MCF 10A (cell line): ENCODE measurements around the gene CCDC9B. TPM values are rescaled to one million over a fixed set of nuclear protein-coding genes. Genes with fewer than 3 reads are reported as not detected.

ENCODE experiments used
- BruUV-seq: library from RNA; stranded (reverse); fragments of 400-500 nt; replicated peaks from 2 replicates; lab custom pipeline; 2021; lab: Mats Ljungman, UMichigan
- CTCF ChIA-PET: fragments of 300-600 bp; sonication (Branson Sonifier 250); formaldehyde crosslinking; extraction: SDS; loops from one replicate; lab custom pipeline; 2021; ENCODE audit warnings: antibody characterized with exemption, inconsistent platforms; lab: Yijun Ruan, JAX
- POLR2A ChIA-PET: fragments of 300-600, 350-650 bp; sonication (Branson Sonifier 250); formaldehyde crosslinking; extraction: SDS; loops from one replicate; lab custom pipeline; 2020; ENCODE audit warnings: antibody characterized with exemption, inconsistent platforms; lab: Yijun Ruan, JAX
- DNase-seq: peaks from one replicate; pipeline ENCODE4 v3.0.0-alpha.2; 2018; ENCODE audit not compliant: unreplicated experiment
- H3K27ac Mint-ChIP-seq: one replicate; pipeline ENCODE4 v1.8.0; 2022; ENCODE audit warnings: mild to moderate bottlenecking, low read depth, mixed read lengths; ENCODE audit not compliant: unreplicated experiment
- H3K27me3 Mint-ChIP-seq: one replicate; pipeline ENCODE4 v1.8.0; 2022; ENCODE audit warnings: mixed read lengths; ENCODE audit not compliant: insufficient read depth, unreplicated experiment
- H3K36me3 Mint-ChIP-seq: one replicate; pipeline ENCODE4 v1.8.0; 2022; ENCODE audit warnings: mild to moderate bottlenecking, moderate library complexity, mixed read lengths; ENCODE audit not compliant: insufficient read depth, unreplicated experiment
- H3K4me1 Mint-ChIP-seq: one replicate; pipeline ENCODE4 v1.8.0; 2022; ENCODE audit warnings: mixed read lengths; ENCODE audit not compliant: insufficient read depth, unreplicated experiment
- H3K4me3 Mint-ChIP-seq: one replicate; pipeline ENCODE4 v1.8.0; 2022; ENCODE audit warnings: mild to moderate bottlenecking, moderate library complexity, mixed read lengths; ENCODE audit not compliant: unreplicated experiment
- H3K9me3 Mint-ChIP-seq: one replicate; pipeline ENCODE4 v1.8.0; 2022; ENCODE audit warnings: mixed read lengths; ENCODE audit not compliant: unreplicated experiment
- intact Hi-C: fragments of 100-400 bp; cut with micrococcal nuclease; formaldehyde crosslinking; loops from 2 replicates; pipeline ENCODE4 v1.14.1; 2022
- total RNA-seq: library from RNA; stranded (reverse); gene quantifications from 2 replicates; pipeline ENCODE4 v1.2.3, GENCODE V29; 2022
- TF ChIP-seq, protein P1 (sequence below): fragments of 200-600 bp; IDR thresholded peaks from one replicate; pipeline ENCODE4 v1.8.0; 2022; ENCODE audit warnings: antibody characterized with exemption, mild to moderate bottlenecking; ENCODE audit not compliant: unreplicated experiment

Gene CCDC9B
- total RNA-seq, 1 experiment from 2014 or later, result 36.0 TPM

- ChIA-PET POLR2A (interaction anchor here (0.6 kb wide), 1 partner anchor 286 kb away, joined by 3 read pairs; no protein-coding TSS in a partner anchor), CTCF (interaction anchor here (0.7 to 7.6 kb wide), 8 partner anchors 18 to 129 kb away, joined by 3 to 112 read pairs (median 6); partner anchors contain the start of gene INAFM2)
- no peaks in the 10 kb centered on the region for H3K36me3 Mint-ChIP-seq
- no peak overlapping the region for H3K27ac Mint-ChIP-seq
- TF ChIP-seq, protein P1, sequence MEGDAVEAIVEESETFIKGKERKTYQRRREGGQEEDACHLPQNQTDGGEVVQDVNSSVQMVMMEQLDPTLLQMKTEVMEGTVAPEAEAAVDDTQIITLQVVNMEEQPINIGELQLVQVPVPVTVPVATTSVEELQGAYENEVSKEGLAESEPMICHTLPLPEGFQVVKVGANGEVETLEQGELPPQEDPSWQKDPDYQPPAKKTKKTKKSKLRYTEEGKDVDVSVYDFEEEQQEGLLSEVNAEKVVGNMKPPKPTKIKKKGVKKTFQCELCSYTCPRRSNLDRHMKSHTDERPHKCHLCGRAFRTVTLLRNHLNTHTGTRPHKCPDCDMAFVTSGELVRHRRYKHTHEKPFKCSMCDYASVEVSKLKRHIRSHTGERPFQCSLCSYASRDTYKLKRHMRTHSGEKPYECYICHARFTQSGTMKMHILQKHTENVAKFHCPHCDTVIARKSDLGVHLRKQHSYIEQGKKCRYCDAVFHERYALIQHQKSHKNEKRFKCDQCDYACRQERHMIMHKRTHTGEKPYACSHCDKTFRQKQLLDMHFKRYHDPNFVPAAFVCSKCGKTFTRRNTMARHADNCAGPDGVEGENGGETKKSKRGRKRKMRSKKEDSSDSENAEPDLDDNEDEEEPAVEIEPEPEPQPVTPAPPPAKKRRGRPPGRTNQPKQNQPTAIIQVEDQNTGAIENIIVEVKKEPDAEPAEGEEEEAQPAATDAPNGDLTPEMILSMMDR, result no peak
- intact Hi-C loops, result no loop called here
- no peaks in the 10 kb centered on the region for H3K9me3 Mint-ChIP-seq
- no TSS peak for BruUV-seq
- H3K27me3 Mint-ChIP-seq, result no peaks in the 10 kb centered on the region
- peaks cover 30% of the 10 kb centered on the region for H3K4me1 Mint-ChIP-seq
- DNase-seq, result no peak
- H3K4me3 Mint-ChIP-seq, result no peak overlapping the region
Observed at GRCh38 chr15:40346579-40347558, 6.1 kb upstream of the CCDC9B start.

DNA sequence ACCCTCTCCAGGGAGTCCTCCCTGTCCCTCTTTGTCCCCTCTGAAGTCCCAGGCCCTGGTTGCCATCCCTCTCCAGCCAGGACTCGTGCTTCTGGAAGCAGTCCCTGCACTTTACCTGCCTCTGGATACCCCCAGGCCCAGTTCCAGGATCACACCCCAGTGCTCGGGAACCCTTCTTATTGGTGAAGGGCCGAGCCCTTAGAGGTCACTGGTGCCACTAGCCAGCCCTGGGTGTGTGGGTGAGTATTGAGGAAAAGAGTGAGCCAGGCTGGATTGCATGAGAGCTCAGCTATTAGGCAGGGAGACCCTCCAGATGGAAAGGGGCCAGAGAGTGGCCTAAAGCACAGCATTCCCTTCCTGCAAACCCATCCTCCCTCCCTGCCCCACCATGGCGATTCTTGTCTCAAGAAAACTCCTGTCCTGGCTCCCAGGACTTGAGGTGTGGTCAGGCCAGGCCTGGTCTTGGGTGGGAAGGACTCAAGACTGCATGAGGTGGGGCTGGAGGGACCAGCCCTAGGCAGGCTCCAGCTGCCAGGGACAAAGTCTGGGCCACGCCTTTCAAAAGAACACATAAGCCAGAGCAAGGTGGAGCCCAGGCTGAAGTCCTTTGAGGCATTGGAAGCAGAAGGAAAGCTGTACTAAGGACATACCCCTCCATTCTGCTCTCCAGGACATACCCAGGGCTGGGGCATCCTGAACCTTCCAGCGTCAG, 5.3 kb upstream of the CCDC9B start:
- H3K27ac Mint-ChIP-seq, result no peak overlapping the region
- intact Hi-C loops, result no loop called here
- H3K36me3 Mint-ChIP-seq, result no peaks in the 10 kb centered on the region
- no peak overlapping the region for H3K4me3 Mint-ChIP-seq
- DNase-seq, result no peak
- ChIA-PET POLR2A (interaction anchor here (0.6 kb wide), 1 partner anchor 287 kb away, joined by 3 read pairs; no protein-coding TSS in a partner anchor), CTCF (interaction anchor here (0.7 to 7.6 kb wide), 7 partner anchors 18 to 76 kb away, joined by 3 to 112 read pairs (median 6); partner anchors contain the start of gene INAFM2)
- no TSS peak for BruUV-seq
- no peaks in the 10 kb centered on the region for H3K9me3 Mint-ChIP-seq
- no peaks in the 10 kb centered on the region for H3K27me3 Mint-ChIP-seq
- H3K4me1 Mint-ChIP-seq, result peaks cover 34% of the 10 kb centered on the region
- TF ChIP-seq, protein P1, result no peak

- Mint-ChIP-seq H3K27ac (no peak overlapping the region), H3K4me1 (peaks cover 36% of the 10 kb centered on the region), H3K27me3 (no peaks in the 10 kb centered on the region), H3K4me3 (no peak overlapping the region), H3K36me3 (no peaks in the 10 kb centered on the region), H3K9me3 (no peaks in the 10 kb centered on the region)
- no peak for DNase-seq
- intact Hi-C loops, result no loop called here
- CTCF ChIA-PET, result interaction anchor here (0.6 to 12.1 kb wide), 29 partner anchors 7 to 1639 kb away, joined by 3 to 179 read pairs (median 4); partner anchors contain the start of genes DISP2, INAFM2, IVD and KNSTRN
- TF ChIP-seq, protein P1, result no peak
- BruUV-seq, result no TSS peak
- POLR2A ChIA-PET, result interaction anchor here (2.2 to 2.8 kb wide), 2 partner anchors 10 to 60 kb away, joined by 5 to 12 read pairs; partner anchors contain the start of gene IVD
Observed at GRCh38 chr15:40345225-40345866, 4.6 kb upstream of the CCDC9B start.
